HEK293 (cell line): ENCODE results near the gene MPP4.

Experiments used
- CTCF ChIA-PET: fragments of 350-600 bp; formaldehyde crosslinking; extraction: SDS; loops from one replicate; lab custom pipeline; 2021; ENCODE audit warnings: antibody characterized with exemption; lab: Yijun Ruan, JAX
- POLR2A ChIA-PET: fragments of 300-600 bp; formaldehyde crosslinking; extraction: SDS; loops from one replicate; lab custom pipeline; 2020; ENCODE audit warnings: antibody characterized with exemption, inconsistent platforms; lab: Yijun Ruan, JAX
- H3K27ac ChIP-seq: fragments of 200-500 bp; sonication (Bioruptor generic); 2 replicates; pipeline ENCODE4 v1.5.1; 2014; ENCODE audit warnings: low read depth, low read length, control low read depth, inconsistent platforms; ENCODE audit errors: extremely low read depth
- H3K36me3 ChIP-seq, 2 experiments: fragments of 200-500 bp in 1 of 2; sonication (Bioruptor generic) in 1 of 2; 1 replicate in 1 of 2; 2 replicates in 1 of 2; pipeline ENCODE4 v1.5.1; 2014 to 2017; ENCODE audit warnings: inconsistent platforms in 2 of 2, low read length in 2 of 2; ENCODE audit not compliant: control insufficient read depth in 2 of 2, insufficient read depth in 1 of 2
- H3K4me1 ChIP-seq: fragments of 200-500 bp; sonication (Bioruptor generic); 2 replicates; pipeline ENCODE4 v1.5.1; 2014; ENCODE audit warnings: mild to moderate bottlenecking, low read length, inconsistent platforms; ENCODE audit not compliant: control insufficient read depth, insufficient read depth
- H3K4me3 ChIP-seq: 2 replicates; pipeline ENCODE4 v1.5.1; 2011; ENCODE audit warnings: low read depth, mild to moderate bottlenecking, control low read depth, low read length, moderate library complexity
- H3K9me3 ChIP-seq: fragments of 200-500 bp; sonication (Bioruptor generic); 2 replicates; pipeline ENCODE4 v1.5.1; 2014; ENCODE audit warnings: low read depth, low read length, inconsistent platforms; ENCODE audit not compliant: control insufficient read depth, insufficient read depth
- ATF2 ChIP-seq: fragments of 450-650 bp; formaldehyde crosslinking; IDR thresholded peaks from 2 replicates; pipeline ENCODE4 v1.5.1; 2016; ENCODE audit warnings: missing biosample characterization, missing genetic modification characterization, low read depth
- KLF9 ChIP-seq: fragments of 450-650 bp; formaldehyde crosslinking; IDR thresholded peaks from 2 replicates; pipeline ENCODE4 v1.5.1; 2016; ENCODE audit warnings: missing biosample characterization, missing genetic modification characterization, low read depth
- PRDM1 ChIP-seq: fragments of 450-650 bp; formaldehyde crosslinking; IDR thresholded peaks from 2 replicates; pipeline ENCODE4; 2016; ENCODE audit warnings: missing biosample characterization, missing genetic modification characterization
- PRDM6 ChIP-seq: fragments of 450-650 bp; formaldehyde crosslinking; IDR thresholded peaks from 2 replicates; pipeline ENCODE4 v1.5.1; 2017; ENCODE audit warnings: missing biosample characterization, missing genetic modification characterization
- TCF7L2 ChIP-seq: IDR thresholded peaks from 2 replicates; pipeline ENCODE4 v1.6.1; 2011; ENCODE audit warnings: low read depth, mild to moderate bottlenecking, inconsistent platforms, low read length, moderate library complexity, borderline replicate concordance
- ZFP69B ChIP-seq: fragments of 450-650 bp; formaldehyde crosslinking; IDR thresholded peaks from 2 replicates; pipeline ENCODE4 v1.5.1; 2016; ENCODE audit warnings: missing biosample characterization, missing genetic modification characterization
- ZNF140 ChIP-seq: fragments of 450-650 bp; formaldehyde crosslinking; IDR thresholded peaks from 2 replicates; pipeline ENCODE4 v1.5.1; 2016; ENCODE audit warnings: missing biosample characterization, missing genetic modification characterization
- ZNF175 ChIP-seq: fragments of 450-650 bp; formaldehyde crosslinking; IDR thresholded peaks from 2 replicates; pipeline ENCODE4 v1.5.1; 2016; ENCODE audit warnings: missing biosample characterization, missing genetic modification characterization
- ZNF292 ChIP-seq: fragments of 450-650 bp; formaldehyde crosslinking; IDR thresholded peaks from 2 replicates; pipeline ENCODE4 v1.5.1; 2016; ENCODE audit warnings: low read depth, missing biosample characterization, missing genetic modification characterization, borderline replicate concordance
- ZNF311 ChIP-seq: fragments of 450-650 bp; formaldehyde crosslinking; IDR thresholded peaks from 2 replicates; pipeline ENCODE4 v1.5.1; 2017; ENCODE audit warnings: missing biosample characterization, missing genetic modification characterization, borderline replicate concordance
- ZNF324 ChIP-seq: fragments of 450-650 bp; formaldehyde crosslinking; IDR thresholded peaks from 2 replicates; pipeline ENCODE4 v1.5.1; 2016; ENCODE audit warnings: missing biosample characterization, missing genetic modification characterization
- ZNF560 ChIP-seq: fragments of 450-650 bp; formaldehyde crosslinking; IDR thresholded peaks from 2 replicates; pipeline ENCODE4 v1.5.1; 2017; ENCODE audit warnings: missing biosample characterization, missing genetic modification characterization, borderline replicate concordance
- ZNF596 ChIP-seq: fragments of 450-650 bp; IDR thresholded peaks from 2 replicates; pipeline ENCODE4 v1.5.0; 2018; ENCODE audit warnings: missing biosample characterization, mild to moderate bottlenecking, missing genetic modification characterization, moderate library complexity
- ZNF626 ChIP-seq: fragments of 450-650 bp; sonication (Bioruptor Pico); formaldehyde crosslinking; IDR thresholded peaks from 2 replicates; pipeline ENCODE4 v1.5.1; 2018; ENCODE audit warnings: missing biosample characterization, missing genetic modification characterization, inconsistent platforms
- ZNF664 ChIP-seq: fragments of 450-650 bp; formaldehyde crosslinking; IDR thresholded peaks from 2 replicates; pipeline ENCODE4 v1.5.1; 2016; ENCODE audit warnings: missing biosample characterization, missing genetic modification characterization
- ZNF776 ChIP-seq: fragments of 450-650 bp; formaldehyde crosslinking; IDR thresholded peaks from 2 replicates; pipeline ENCODE4 v1.5.0; 2017; ENCODE audit warnings: missing biosample characterization, missing genetic modification characterization, borderline replicate concordance
- ZNF791 ChIP-seq: fragments of 450-650 bp; formaldehyde crosslinking; IDR thresholded peaks from 2 replicates; pipeline ENCODE4 v1.5.1; 2016; ENCODE audit warnings: missing biosample characterization, missing genetic modification characterization
- TF ChIP-seq, protein P1 (sequence below): fragments of 450-650 bp; formaldehyde crosslinking; IDR thresholded peaks from 2 replicates; pipeline ENCODE4 v1.5.1; 2016; ENCODE audit warnings: missing biosample characterization, missing genetic modification characterization
- TF ChIP-seq, protein P2 (sequence below): fragments of 450-650 bp; formaldehyde crosslinking; conservative IDR thresholded peaks from 2 replicates; pipeline ENCODE4 v1.5.1; 2016; ENCODE audit warnings: low read depth, missing biosample characterization, missing genetic modification characterization

Gene MPP4

GRCh38 chr2:201715459-201715858, 17.0 kb upstream of the MPP4 start:
- Histone ChIP-seq H3K4me3 (no peak overlapping the region), H3K36me3 (peaks cover 19 to 71% of the 10 kb centered on the region in 2 experiments; a peak in 2 of 3 replicates), H3K4me1 (no peaks in the 10 kb centered on the region), H3K9me3 (no peaks in the 10 kb centered on the region), H3K27ac (no peak overlapping the region)
- TF ChIP-seq ZNF175 (tag by site-specific recombination), result no peak
- ChIA-PET POLR2A (no interaction called here), CTCF (no interaction called here)

DNA sequence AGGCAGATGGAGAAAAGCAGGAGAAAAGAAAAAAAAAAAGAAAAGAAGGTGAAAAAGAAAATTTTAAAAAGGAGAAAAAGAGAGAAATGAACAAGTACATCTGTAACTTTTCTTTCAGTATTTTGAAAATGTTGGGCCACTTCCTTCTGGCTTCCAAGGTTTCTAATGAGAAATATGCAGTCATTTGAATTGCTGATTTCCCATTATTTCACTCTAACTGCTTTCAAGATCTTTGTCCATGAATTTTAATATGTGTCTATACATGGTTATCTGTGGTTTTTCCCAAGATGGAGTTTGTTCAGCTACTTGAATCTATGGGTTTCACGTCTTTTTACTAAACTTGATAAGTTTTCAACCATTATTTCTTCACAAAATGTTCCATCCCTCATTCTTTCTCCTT, 14.3 kb upstream of the MPP4 start:
- TF ChIP-seq ZNF626 (tag by site-specific recombination), result no peak
- TF ChIP-seq, protein P1, sequence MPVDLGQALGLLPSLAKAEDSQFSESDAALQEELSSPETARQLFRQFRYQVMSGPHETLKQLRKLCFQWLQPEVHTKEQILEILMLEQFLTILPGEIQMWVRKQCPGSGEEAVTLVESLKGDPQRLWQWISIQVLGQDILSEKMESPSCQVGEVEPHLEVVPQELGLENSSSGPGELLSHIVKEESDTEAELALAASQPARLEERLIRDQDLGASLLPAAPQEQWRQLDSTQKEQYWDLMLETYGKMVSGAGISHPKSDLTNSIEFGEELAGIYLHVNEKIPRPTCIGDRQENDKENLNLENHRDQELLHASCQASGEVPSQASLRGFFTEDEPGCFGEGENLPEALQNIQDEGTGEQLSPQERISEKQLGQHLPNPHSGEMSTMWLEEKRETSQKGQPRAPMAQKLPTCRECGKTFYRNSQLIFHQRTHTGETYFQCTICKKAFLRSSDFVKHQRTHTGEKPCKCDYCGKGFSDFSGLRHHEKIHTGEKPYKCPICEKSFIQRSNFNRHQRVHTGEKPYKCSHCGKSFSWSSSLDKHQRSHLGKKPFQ, result no peak
- peak; percentile 20; the same call in 1 of the 2 replicates for TF ChIP-seq PRDM1 (tag by site-specific recombination)
- no peak overlapping the region for H3K4me3 ChIP-seq
- H3K36me3 ChIP-seq, result peaks cover 11 to 81% of the 10 kb centered on the region in 2 experiments
- ChIA-PET POLR2A (interaction anchor here (0.7 kb wide), 1 partner anchor 49 kb away, joined by 7 read pairs; no protein-coding TSS in a partner anchor), CTCF (interaction anchor here (1.3 kb wide), 1 partner anchor 17 kb away, joined by 4 read pairs; no protein-coding TSS in a partner anchor)
- H3K9me3 ChIP-seq, result no peaks in the 10 kb centered on the region
- H3K4me1 ChIP-seq, result peaks cover 4% of the 10 kb centered on the region; the same call in 1 of the 2 replicates
- H3K27ac ChIP-seq, result no peak overlapping the region

DNA sequence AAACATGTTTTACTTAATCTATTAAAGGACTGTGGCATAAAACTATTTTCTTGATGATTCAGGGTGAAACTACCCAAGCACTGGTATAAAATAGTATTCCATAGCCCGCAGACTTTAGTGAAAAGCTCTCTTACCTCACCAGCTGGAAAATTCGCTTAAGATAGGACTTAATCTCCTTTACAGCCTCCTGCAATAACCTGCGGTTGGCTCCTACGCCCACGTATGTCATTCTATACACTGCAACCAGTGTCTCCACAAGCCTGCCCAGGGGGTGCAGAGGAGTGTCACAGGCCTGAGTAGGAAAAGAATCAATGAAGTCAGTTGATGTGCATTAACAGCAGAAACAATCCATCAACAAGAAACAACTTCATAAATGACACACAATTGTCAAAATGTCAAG, 11.3 kb upstream of the MPP4 start:
- Histone ChIP-seq H3K36me3 (peaks cover 19 to 80% of the 10 kb centered on the region in 2 experiments), H3K4me1 (peaks cover 4% of the 10 kb centered on the region; the same call in 1 of the 2 replicates), H3K9me3 (no peaks in the 10 kb centered on the region), H3K27ac (no peak overlapping the region), H3K4me3 (no peak overlapping the region)
- ChIA-PET CTCF (interaction anchor here (1.3 kb wide), 1 partner anchor 477 kb away, joined by 3 read pairs; no protein-coding TSS in a partner anchor), POLR2A (no interaction called here)
- TF ChIP-seq, protein P2, sequence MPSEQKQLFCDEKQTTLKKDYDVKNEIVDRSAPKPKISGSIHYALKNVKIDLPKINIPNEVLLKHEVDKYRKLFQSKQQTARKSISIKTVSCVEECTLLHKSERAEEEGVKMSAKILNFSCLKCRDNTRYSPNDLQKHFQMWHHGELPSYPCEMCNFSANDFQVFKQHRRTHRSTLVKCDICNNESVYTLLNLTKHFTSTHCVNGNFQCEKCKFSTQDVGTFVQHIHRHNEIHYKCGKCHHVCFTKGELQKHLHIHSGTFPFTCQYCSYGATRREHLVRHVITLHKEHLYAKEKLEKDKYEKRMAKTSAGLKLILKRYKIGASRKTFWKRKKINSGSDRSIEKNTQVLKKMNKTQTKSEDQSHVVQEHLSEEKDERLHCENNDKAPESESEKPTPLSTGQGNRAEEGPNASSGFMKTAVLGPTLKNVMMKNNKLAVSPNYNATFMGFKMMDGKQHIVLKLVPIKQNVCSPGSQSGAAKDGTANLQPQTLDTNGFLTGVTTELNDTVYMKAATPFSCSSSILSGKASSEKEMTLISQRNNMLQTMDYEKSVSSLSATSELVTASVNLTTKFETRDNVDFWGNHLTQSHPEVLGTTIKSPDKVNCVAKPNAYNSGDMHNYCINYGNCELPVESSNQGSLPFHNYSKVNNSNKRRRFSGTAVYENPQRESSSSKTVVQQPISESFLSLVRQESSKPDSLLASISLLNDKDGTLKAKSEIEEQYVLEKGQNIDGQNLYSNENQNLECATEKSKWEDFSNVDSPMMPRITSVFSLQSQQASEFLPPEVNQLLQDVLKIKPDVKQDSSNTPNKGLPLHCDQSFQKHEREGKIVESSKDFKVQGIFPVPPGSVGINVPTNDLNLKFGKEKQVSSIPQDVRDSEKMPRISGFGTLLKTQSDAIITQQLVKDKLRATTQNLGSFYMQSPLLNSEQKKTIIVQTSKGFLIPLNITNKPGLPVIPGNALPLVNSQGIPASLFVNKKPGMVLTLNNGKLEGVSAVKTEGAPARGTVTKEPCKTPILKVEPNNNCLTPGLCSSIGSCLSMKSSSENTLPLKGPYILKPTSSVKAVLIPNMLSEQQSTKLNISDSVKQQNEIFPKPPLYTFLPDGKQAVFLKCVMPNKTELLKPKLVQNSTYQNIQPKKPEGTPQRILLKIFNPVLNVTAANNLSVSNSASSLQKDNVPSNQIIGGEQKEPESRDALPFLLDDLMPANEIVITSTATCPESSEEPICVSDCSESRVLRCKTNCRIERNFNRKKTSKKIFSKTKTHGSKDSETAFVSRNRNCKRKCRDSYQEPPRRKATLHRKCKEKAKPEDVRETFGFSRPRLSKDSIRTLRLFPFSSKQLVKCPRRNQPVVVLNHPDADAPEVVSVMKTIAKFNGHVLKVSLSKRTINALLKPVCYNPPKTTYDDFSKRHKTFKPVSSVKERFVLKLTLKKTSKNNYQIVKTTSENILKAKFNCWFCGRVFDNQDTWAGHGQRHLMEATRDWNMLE (tag by site-specific recombination), result no peak
- TF ChIP-seq TCF7L2 (no peak), ZFP69B (tag by site-specific recombination) (no peak), ZNF140 (tag by site-specific recombination) (no peak), ZNF292 (no peak), ATF2 (tag by site-specific recombination) (no peak), ZNF324 (tag by site-specific recombination) (no peak), PRDM6 (tag by site-specific recombination) (peak; percentile 61), ZNF791 (no peak), ZNF560 (tag by site-specific recombination) (no peak), ZNF776 (no peak), ZNF596 (tag by site-specific recombination) (no peak), KLF9 (tag by site-specific recombination) (no peak), ZNF664 (tag by site-specific recombination) (no peak), ZNF311 (tag by site-specific recombination) (no peak), PRDM1 (tag by site-specific recombination) (no peak)
- TF ChIP-seq, protein P1, result no peak
